ENCODE measurements around the gene RBM44.

RBM44 gene

GRCh38 chr2:237882510-237883481 lies 84.2 kb downstream of the RBM44 start:
- DNase-seq (ENCODE audit: insufficient read length, low spot score) (no peak), FAIRE-seq (no peak)

- DNase-seq (ENCODE audit: insufficient read length, low spot score) = no peak
- FAIRE-seq = no peak
These were observed 85.4 kb downstream of the RBM44 start for GRCh38 chr2:237883951-237884446.

GRCh38 chr2:237884681-237885080 lies 86.1 kb downstream of the RBM44 start:
- FAIRE-seq = no peak
- DNase-seq (ENCODE audit: insufficient read length, low spot score) = no peak

- no peak for DNase-seq (ENCODE audit: insufficient read length, low spot score)
- FAIRE-seq = no peak
These were observed 86.7 kb downstream of the RBM44 start for GRCh38 chr2:237885111-237885930.

- DNase-seq (ENCODE audit: insufficient read length, low spot score) = no peak
- no peak for FAIRE-seq
These were observed 87.5 kb downstream of the RBM44 start for GRCh38 chr2:237885931-237886684.

- DNase-seq (ENCODE audit: insufficient read length, low spot score) = no peak
- no peak for FAIRE-seq
These were observed 88.3 kb downstream of the RBM44 start for GRCh38 chr2:237886685-237887481.

GRCh38 chr2:237888389-237888788 lies 89.8 kb downstream of the RBM44 start:
- FAIRE-seq (no peak), DNase-seq (ENCODE audit: insufficient read length, low spot score) (no peak)

- FAIRE-seq (no peak), DNase-seq (ENCODE audit: insufficient read length, low spot score) (no peak)
These were observed 90.4 kb downstream of the RBM44 start for GRCh38 chr2:237889016-237889415.

GRCh38 chr2:237889811-237890210 lies 91.2 kb downstream of the RBM44 start:
- DNase-seq (ENCODE audit: insufficient read length, low spot score) (no peak), FAIRE-seq (no peak)

Data from GM19239 (cell line).